ENCODE results near the gene HSDL1.

The HSDL1 gene

DNA sequence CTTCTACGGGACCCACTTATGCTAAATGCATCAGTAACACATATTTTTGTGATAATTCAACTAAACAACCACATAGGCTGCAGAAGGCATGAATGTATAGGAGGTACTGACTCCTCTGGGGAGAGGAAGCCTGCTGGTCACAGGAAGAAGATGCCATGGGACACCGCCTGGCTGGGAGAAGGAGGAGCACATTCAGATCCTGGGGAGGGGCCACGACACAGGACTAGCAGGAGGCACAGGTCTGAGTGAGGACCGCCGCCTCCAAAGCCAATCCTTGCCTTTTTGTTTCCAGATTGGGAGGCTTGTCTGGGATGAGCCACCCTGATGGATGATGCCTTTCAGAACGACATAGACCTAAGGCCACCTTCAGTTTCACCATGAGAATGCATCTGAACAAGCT is 62.9 kb downstream of the HSDL1 start:
- no peak for DNase-seq (ENCODE audit: low spot score)

DNA sequence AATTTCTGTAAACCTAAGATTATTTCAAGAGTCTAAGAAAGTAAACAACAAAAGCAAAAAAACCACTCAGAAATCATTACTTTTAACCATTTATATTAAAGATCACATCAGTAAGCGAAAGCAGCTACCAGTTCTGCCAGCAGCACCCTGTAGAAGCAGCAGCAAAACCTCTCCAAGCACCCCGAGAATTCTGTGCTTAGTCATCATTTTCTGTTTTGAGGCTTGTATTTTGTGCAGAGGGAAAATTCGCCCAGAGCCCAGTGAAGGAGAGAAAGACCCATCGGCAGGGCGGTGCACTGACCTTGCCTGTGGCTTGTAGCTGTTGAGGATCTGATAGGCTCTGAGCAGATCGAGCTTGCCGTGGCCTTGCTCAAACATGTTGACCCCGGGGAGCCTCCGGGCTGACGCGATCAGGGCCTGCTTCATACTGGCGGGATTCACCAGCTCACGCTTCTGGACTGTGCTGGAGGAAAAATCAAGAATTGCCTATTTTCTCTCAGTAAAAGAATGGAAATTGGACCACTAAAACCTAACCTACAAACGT is 63.5 kb downstream of the HSDL1 start:
- no peak for DNase-seq (ENCODE audit: low spot score)

DNA sequence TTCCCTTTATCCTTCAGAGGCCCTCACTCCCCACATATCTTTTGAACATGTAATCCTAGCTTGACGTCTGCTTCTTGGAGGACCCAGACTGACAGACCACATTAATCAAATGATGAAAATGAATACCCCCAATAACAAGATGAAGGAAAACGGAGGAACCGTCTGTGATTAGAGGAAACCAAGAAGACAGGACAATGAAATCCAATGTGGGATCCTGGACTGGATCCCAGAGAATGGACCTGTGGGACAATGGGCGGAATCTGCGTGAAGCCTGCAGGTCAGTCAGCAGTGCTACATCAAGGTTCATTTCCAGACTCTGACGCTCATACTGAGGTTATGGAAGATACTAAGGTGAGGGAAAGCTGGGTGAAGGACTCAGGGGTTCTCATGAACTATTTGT is 64.2 kb downstream of the HSDL1 start:
- no peak for DNase-seq (ENCODE audit: low spot score)

DNA sequence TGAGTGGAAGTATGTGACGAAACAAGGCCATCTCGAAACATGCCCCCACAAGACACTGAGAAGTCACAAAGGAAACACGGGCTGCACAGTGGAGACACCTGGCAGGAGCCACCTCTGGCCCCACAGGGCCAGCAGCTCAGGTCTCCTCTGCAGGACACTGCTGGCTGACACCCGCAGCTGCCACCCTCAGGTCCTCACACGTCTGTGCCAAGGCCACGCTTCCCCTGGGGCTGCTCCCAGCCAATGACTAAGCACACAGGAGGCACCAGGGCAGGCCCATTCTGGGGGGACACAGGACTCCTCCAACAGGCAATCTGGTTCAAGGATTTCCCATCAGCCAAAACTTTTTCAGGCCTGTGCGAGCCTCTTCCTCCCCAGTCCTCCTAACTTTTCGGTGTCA is 64.6 kb downstream of the HSDL1 start:
- DNase-seq (ENCODE audit: low spot score), result no peak

DNA sequence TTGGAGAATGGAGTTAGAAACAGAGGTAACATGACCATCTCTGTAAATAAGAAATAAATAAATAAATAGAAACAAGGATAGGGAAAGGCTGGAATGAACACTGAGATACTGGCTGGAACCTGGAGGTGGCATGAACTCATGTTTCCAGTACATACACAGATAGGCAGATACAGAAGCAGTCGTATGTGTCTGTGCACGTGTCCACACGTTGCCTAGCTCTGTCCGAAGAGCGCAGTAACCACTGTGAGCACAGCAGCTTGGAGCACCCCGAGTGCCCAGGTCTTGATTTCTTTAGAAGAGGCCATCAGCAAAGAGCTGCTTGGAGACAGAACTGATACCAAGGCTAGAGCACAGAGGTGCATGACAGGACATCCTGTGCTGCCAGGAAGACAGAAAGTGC is 65.3 kb downstream of the HSDL1 start:
- no peak for DNase-seq (ENCODE audit: low spot score)

DNA sequence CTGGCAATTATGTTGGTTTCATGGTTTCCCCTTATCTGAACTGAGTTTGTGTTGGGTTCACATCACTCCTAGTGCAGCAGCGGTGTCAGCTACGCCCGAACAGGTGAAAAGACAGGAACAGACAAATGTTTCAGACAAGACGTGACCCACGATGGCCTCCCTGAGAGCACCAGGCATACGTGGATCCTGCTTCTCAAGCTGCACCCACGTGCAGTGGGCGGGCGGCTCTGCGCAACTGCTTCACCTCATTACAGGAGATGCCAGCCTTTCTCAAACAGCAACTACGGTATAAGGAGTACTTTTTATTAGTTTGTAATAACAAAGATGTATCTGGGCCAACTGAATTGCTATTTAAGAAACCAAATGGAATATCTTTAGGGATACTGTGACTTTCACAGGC is 69.6 kb downstream of the HSDL1 start:
- no peak for DNase-seq (ENCODE audit: low spot score)

DNA sequence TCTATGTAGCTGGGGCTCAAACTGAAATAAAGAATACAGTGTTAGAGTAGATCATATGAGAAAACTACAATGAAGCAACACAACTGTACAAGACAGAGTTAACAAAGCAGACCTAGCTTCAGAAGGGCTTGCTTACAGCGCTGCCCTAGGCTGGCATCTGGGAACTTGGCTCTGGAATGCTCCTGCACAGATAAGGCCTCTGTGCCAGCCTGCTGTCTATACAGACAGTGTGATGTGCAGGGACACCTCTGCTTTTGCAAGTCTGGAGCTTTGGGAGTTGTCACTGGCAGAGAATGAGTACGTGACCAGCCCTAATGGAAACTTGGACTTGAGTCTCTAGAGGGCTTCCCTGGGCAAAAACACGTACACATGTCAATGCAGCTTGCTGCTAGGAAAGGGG is 70.3 kb downstream of the HSDL1 start:
- DNase-seq (ENCODE audit: low spot score), result no peak

All from hematopoietic multipotent progenitor cell treated with erythropoietin and hydrocortisone succinate and interleukin-3 and kit ligand, for 17 days (in vitro differentiated cells).